Adrenal gland (tissue), 5 donors: ENCODE data around the gene SLC34A3.

Source experiments
- POLR2A ChIP-seq, 2 donors: fragments of 450-650 bp; IDR thresholded peaks; one replicate each; pipeline ENCODE4 v1.6.1; 2017; ENCODE audit warnings: antibody characterized with exemption in 2 of 2, mild to moderate bottlenecking in 2 of 2, moderate library complexity in 1 of 2
- TF ChIP-seq, protein P1 (sequence below), 6 experiments: fragments of 450-650 bp in 4 of 6; fragments of 200-600 bp in 2 of 6; sonication (generic) in 1 of 6; IDR thresholded peaks; 1 replicate in 5 of 6; 2 replicates in 1 of 6; pipeline versions ENCODE4 v1.5.1 to v1.8.0; 2016 to 2021; ENCODE audit warnings: antibody characterized with exemption in 6 of 6, mild to moderate bottlenecking in 2 of 6, moderate library complexity in 1 of 6
- donor health status: DM: no; HTN: no; CAD: no.

DNA sequence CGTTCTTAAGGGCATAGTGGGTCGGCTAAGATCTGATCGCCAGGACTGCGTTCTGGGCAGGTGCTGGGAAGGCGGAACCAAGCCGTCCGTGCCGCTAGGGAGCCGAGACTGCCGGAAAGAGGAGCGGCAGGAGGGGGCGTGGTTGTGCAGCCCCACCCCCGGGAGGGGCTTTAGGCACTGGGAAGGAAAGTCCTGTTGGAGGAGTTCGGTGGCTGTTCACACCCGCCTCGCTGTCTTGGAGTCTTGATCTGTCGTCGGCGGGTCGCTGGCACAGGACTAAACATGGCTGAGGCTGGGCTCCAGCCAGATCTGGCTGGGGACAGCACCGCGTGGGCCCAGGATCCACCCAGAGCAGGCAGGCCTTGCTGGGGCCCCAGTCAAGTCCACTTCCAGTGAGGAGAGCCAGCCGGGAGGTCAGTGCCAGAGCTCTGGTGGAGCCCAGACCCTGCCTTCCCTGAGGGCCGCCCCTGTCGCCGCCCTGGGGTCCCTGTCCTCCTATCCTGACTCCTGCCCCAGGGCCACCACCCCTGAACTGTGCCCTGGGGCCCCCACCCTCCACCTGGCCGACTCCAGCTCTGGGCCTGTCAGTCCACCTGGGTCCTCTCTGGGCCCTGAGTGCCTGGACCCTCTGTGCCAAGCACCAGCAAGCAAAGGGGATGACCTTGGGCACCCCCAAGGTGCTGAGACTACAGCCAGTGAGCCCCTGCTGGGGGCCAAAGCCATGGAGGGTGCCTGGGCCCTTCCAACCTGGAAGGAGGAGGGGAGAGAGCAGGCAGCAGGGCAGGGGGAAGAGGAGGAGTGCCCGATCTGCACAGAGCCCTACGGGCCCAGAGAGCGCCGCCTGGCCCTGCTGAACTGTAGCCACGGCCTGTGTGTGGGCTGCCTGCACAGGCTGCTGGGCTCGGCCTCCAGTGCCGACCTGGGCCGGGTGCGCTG is 13.2 kb upstream of the SLC34A3 start:
- TF ChIP-seq POLR2A (IDR thresholded peaks at IDR 0.05) = peak in 1 of 2 donors; percentile 81
- TF ChIP-seq, protein P1, sequence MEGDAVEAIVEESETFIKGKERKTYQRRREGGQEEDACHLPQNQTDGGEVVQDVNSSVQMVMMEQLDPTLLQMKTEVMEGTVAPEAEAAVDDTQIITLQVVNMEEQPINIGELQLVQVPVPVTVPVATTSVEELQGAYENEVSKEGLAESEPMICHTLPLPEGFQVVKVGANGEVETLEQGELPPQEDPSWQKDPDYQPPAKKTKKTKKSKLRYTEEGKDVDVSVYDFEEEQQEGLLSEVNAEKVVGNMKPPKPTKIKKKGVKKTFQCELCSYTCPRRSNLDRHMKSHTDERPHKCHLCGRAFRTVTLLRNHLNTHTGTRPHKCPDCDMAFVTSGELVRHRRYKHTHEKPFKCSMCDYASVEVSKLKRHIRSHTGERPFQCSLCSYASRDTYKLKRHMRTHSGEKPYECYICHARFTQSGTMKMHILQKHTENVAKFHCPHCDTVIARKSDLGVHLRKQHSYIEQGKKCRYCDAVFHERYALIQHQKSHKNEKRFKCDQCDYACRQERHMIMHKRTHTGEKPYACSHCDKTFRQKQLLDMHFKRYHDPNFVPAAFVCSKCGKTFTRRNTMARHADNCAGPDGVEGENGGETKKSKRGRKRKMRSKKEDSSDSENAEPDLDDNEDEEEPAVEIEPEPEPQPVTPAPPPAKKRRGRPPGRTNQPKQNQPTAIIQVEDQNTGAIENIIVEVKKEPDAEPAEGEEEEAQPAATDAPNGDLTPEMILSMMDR (IDR thresholded peaks at IDR 0.05) = peak in 2 of 6 experiments; percentile 4 to 17
